HEK293 (cell line): ENCODE measurements around the gene WDR55.

Source experiments
- CTCF ChIA-PET: fragments of 350-600 bp; formaldehyde crosslinking; extraction: SDS; loops from one replicate; lab custom pipeline; 2021; ENCODE audit warnings: antibody characterized with exemption; lab: Yijun Ruan, JAX
- POLR2A ChIA-PET: fragments of 300-600 bp; formaldehyde crosslinking; extraction: SDS; loops from one replicate; lab custom pipeline; 2020; ENCODE audit warnings: antibody characterized with exemption, inconsistent platforms; lab: Yijun Ruan, JAX
- H3K27ac ChIP-seq: fragments of 200-500 bp; sonication (Bioruptor generic); 2 replicates; pipeline ENCODE4 v1.5.1; 2014; ENCODE audit warnings: low read depth, low read length, control low read depth, inconsistent platforms; ENCODE audit errors: extremely low read depth
- H3K36me3 ChIP-seq, 2 experiments: fragments of 200-500 bp in 1 of 2; sonication (Bioruptor generic) in 1 of 2; 1 replicate in 1 of 2; 2 replicates in 1 of 2; pipeline ENCODE4 v1.5.1; 2014 to 2017; ENCODE audit warnings: inconsistent platforms in 2 of 2, low read length in 2 of 2; ENCODE audit not compliant: control insufficient read depth in 2 of 2, insufficient read depth in 1 of 2
- H3K4me1 ChIP-seq: fragments of 200-500 bp; sonication (Bioruptor generic); 2 replicates; pipeline ENCODE4 v1.5.1; 2014; ENCODE audit warnings: mild to moderate bottlenecking, low read length, inconsistent platforms; ENCODE audit not compliant: control insufficient read depth, insufficient read depth
- H3K4me3 ChIP-seq: 2 replicates; pipeline ENCODE4 v1.5.1; 2011; ENCODE audit warnings: low read depth, mild to moderate bottlenecking, control low read depth, low read length, moderate library complexity
- H3K9me3 ChIP-seq: fragments of 200-500 bp; sonication (Bioruptor generic); 2 replicates; pipeline ENCODE4 v1.5.1; 2014; ENCODE audit warnings: low read depth, low read length, inconsistent platforms; ENCODE audit not compliant: control insufficient read depth, insufficient read depth
- EGR2 ChIP-seq: fragments of 450-650 bp; formaldehyde crosslinking; IDR thresholded peaks from 2 replicates; pipeline ENCODE4 v1.5.1; 2016; ENCODE audit warnings: low read depth, missing biosample characterization, missing genetic modification characterization
- GLI4 ChIP-seq: fragments of 450-650 bp; formaldehyde crosslinking; IDR thresholded peaks from 2 replicates; pipeline ENCODE4 v1.5.1; 2016; ENCODE audit warnings: missing biosample characterization, missing genetic modification characterization
- GLIS2 ChIP-seq: fragments of 450-650 bp; formaldehyde crosslinking; IDR thresholded peaks from 2 replicates; pipeline ENCODE4 v1.5.1; 2016; ENCODE audit warnings: missing biosample characterization, missing genetic modification characterization
- KLF10 ChIP-seq: fragments of 450-650 bp; IDR thresholded peaks from 2 replicates; pipeline ENCODE4 v1.5.1; 2018; ENCODE audit warnings: missing biosample characterization, mild to moderate bottlenecking, missing genetic modification characterization
- KLF8 ChIP-seq: fragments of 450-650 bp; formaldehyde crosslinking; IDR thresholded peaks from 2 replicates; pipeline ENCODE4 v1.5.1; 2016; ENCODE audit warnings: missing biosample characterization, missing genetic modification characterization
- KLF9 ChIP-seq: fragments of 450-650 bp; formaldehyde crosslinking; IDR thresholded peaks from 2 replicates; pipeline ENCODE4 v1.5.1; 2016; ENCODE audit warnings: missing biosample characterization, missing genetic modification characterization, low read depth
- WT1 ChIP-seq: fragments of 450-650 bp; formaldehyde crosslinking; IDR thresholded peaks from 2 replicates; pipeline ENCODE4 v1.5.1; 2016; ENCODE audit warnings: missing biosample characterization, missing genetic modification characterization
- ZBTB1 ChIP-seq: fragments of 450-650 bp; formaldehyde crosslinking; IDR thresholded peaks from 2 replicates; pipeline ENCODE4 v1.5.1; 2016; ENCODE audit warnings: missing biosample characterization, missing genetic modification characterization
- ZBTB21 ChIP-seq: fragments of 450-650 bp; formaldehyde crosslinking; IDR thresholded peaks from 2 replicates; pipeline ENCODE4 v1.5.1; 2017; ENCODE audit warnings: missing biosample characterization, missing genetic modification characterization
- ZFHX2 ChIP-seq: fragments of 450-650 bp; formaldehyde crosslinking; conservative IDR thresholded peaks from 2 replicates; pipeline ENCODE4 v1.5.1; 2016; ENCODE audit warnings: missing biosample characterization, missing genetic modification characterization
- ZIC2 ChIP-seq: fragments of 450-650 bp; formaldehyde crosslinking; IDR thresholded peaks from 2 replicates; pipeline ENCODE4 v1.5.1; 2016; ENCODE audit warnings: missing biosample characterization, missing genetic modification characterization
- ZNF112 ChIP-seq: fragments of 450-650 bp; formaldehyde crosslinking; IDR thresholded peaks from 2 replicates; pipeline ENCODE4 v1.5.0; 2017; ENCODE audit warnings: missing biosample characterization, missing genetic modification characterization
- ZNF146 ChIP-seq: fragments of 450-650 bp; formaldehyde crosslinking; IDR thresholded peaks from 2 replicates; pipeline ENCODE4 v1.5.1; 2016; ENCODE audit warnings: missing biosample characterization, missing genetic modification characterization
- ZNF24 ChIP-seq: fragments of 450-650 bp; formaldehyde crosslinking; IDR thresholded peaks from 2 replicates; pipeline ENCODE4 v1.5.1; 2016; ENCODE audit warnings: missing biosample characterization, missing genetic modification characterization
- ZNF335 ChIP-seq: fragments of 450-650 bp; formaldehyde crosslinking; conservative IDR thresholded peaks from 2 replicates; pipeline ENCODE4 v1.5.1; 2016; ENCODE audit warnings: missing biosample characterization, missing genetic modification characterization
- ZNF341 ChIP-seq: fragments of 450-650 bp; formaldehyde crosslinking; IDR thresholded peaks from 2 replicates; pipeline ENCODE4; 2016; ENCODE audit warnings: low read depth, missing biosample characterization, missing genetic modification characterization
- ZNF501 ChIP-seq: fragments of 450-650 bp; formaldehyde crosslinking; IDR thresholded peaks from 2 replicates; pipeline ENCODE4 v1.5.1; 2016; ENCODE audit warnings: missing biosample characterization, missing genetic modification characterization
- ZNF521 ChIP-seq: fragments of 450-650 bp; formaldehyde crosslinking; IDR thresholded peaks from 2 replicates; pipeline ENCODE4 v1.5.1; 2017; ENCODE audit warnings: missing biosample characterization, mild to moderate bottlenecking, missing genetic modification characterization
- ZNF624 ChIP-seq: fragments of 450-650 bp; formaldehyde crosslinking; IDR thresholded peaks from 2 replicates; pipeline ENCODE4 v1.5.1; 2017; ENCODE audit warnings: missing biosample characterization, missing genetic modification characterization
- ZNF747 ChIP-seq: fragments of 450-650 bp; formaldehyde crosslinking; IDR thresholded peaks from 2 replicates; pipeline ENCODE4 v1.5.1; 2016; ENCODE audit warnings: missing biosample characterization, missing genetic modification characterization
- ZNF776 ChIP-seq: fragments of 450-650 bp; formaldehyde crosslinking; IDR thresholded peaks from 2 replicates; pipeline ENCODE4 v1.5.0; 2017; ENCODE audit warnings: missing biosample characterization, missing genetic modification characterization, borderline replicate concordance
- ZNF791 ChIP-seq: fragments of 450-650 bp; formaldehyde crosslinking; IDR thresholded peaks from 2 replicates; pipeline ENCODE4 v1.5.1; 2016; ENCODE audit warnings: missing biosample characterization, missing genetic modification characterization
- ZNF843 ChIP-seq: fragments of 450-650 bp; formaldehyde crosslinking; IDR thresholded peaks from 2 replicates; pipeline ENCODE4 v1.5.1; 2016; ENCODE audit warnings: missing biosample characterization, missing genetic modification characterization
- ZSCAN23 ChIP-seq: fragments of 450-650 bp; formaldehyde crosslinking; IDR thresholded peaks from 2 replicates; pipeline ENCODE4 v1.5.1; 2016; ENCODE audit warnings: missing biosample characterization, missing genetic modification characterization
- TF ChIP-seq, protein P1 (sequence below): fragments of 450-650 bp; formaldehyde crosslinking; IDR thresholded peaks from 2 replicates; pipeline ENCODE4 v1.5.1; 2016; ENCODE audit warnings: missing biosample characterization, missing genetic modification characterization
- TF ChIP-seq, protein P2 (sequence below): fragments of 450-650 bp; formaldehyde crosslinking; IDR thresholded peaks from 2 replicates; pipeline ENCODE4 v1.5.1; 2016; ENCODE audit warnings: missing biosample characterization, missing genetic modification characterization
- TF ChIP-seq, protein P3 (sequence below): fragments of 450-650 bp; formaldehyde crosslinking; IDR thresholded peaks from 2 replicates; pipeline ENCODE4 v1.5.1; 2016; ENCODE audit warnings: missing biosample characterization, missing genetic modification characterization
- TF ChIP-seq, protein P4 (sequence below): fragments of 450-650 bp; formaldehyde crosslinking; IDR thresholded peaks from 2 replicates; pipeline ENCODE4 v1.5.1; 2016; ENCODE audit warnings: missing biosample characterization, missing genetic modification characterization, low read depth
- TF ChIP-seq, protein P5 (sequence below): fragments of 450-650 bp; formaldehyde crosslinking; IDR thresholded peaks from 2 replicates; pipeline ENCODE4 v1.5.1; 2016; ENCODE audit warnings: missing biosample characterization, missing genetic modification characterization
- TF ChIP-seq, protein P6 (sequence below): fragments of 450-650 bp; formaldehyde crosslinking; IDR thresholded peaks from 2 replicates; pipeline ENCODE4 v1.5.1; 2016; ENCODE audit warnings: missing biosample characterization, missing genetic modification characterization

The WDR55 gene

DNA sequence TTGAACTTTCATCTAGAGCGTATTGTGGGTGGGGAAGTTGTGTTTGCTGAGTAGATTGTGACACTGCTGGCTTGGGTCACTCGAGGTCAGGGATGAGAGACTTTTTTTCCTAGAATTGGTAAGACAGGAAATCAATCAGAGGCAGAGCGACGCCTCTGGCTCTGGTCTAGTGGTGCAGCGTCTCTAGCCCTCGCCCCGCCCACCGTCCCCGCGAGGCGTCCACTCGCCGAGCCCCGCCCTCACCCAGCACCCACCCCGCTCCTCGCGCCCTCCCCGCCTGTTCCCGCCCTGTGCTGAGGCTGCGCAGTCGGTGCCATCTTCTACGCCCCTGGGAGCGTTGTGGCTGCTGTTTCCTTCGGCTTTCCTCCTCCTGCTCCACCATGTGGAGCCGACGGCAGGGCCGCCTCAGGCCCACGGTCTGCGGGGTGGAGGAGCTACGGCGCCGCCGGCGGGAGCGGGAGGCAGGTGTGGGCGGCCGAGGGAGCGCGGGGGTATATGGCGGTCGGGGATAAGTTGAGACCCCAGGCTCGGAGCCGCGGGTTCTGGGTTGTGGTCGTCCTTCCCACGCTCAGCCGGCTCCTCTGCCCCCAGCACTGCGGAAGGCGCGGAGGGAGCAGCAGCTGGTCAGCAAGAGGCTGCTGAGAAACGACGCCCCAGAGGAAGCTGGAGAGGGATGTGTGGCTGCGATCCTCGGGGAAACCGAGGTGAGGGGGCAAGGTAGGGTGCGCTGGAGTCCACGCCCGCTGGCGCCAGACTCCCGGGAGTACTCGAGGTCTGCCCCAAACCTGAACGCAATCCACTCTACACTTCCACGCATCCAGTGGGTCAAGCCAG lies 25.3 kb upstream of the WDR55 start, which contains the start of gene TMCO6:
Gene TMCO6 (plus strand): TSS at position 304 of the 834 bp plus-strand sequence. CDS start 77 bp downstream, at position 381.
- peaks cover 0 to 38% of the 10 kb centered on the region in 2 experiments; a peak in 1 of 3 replicates for H3K36me3 ChIP-seq
- H3K9me3 ChIP-seq, result no peaks in the 10 kb centered on the region
- peak within 1 kb of the TSS; percentile 84 for H3K27ac ChIP-seq
- ChIA-PET POLR2A (interaction anchor here (1.0 to 2.3 kb wide), 6 partner anchors 8 to 293 kb away, joined by 3 to 14 read pairs (median 4); partner anchors contain the start of genes ANKHD1, APBB3, HBEGF and IK), CTCF (interaction anchor here (0.6 to 1.4 kb wide), 6 partner anchors 8 to 796 kb away, joined by 3 to 4 read pairs (median 4); partner anchors contain the start of genes IK and NDUFA2)
- peak within 1 kb of the TSS; percentile 84 for H3K4me3 ChIP-seq
- no peaks in the 10 kb centered on the region for H3K4me1 ChIP-seq
- TF ChIP-seq ZNF521 (no peak), ZNF501 (peak; percentile 96), ZNF341 (tag by site-specific recombination) (peak; percentile 98), GLIS2 (tag by site-specific recombination) (peak; percentile 91), ZNF776 (tag by site-specific recombination) (no peak), ZIC2 (tag by site-specific recombination) (peak; percentile 74), ZFHX2 (tag by site-specific recombination) (peak; percentile 94), ZNF146 (tag by site-specific recombination) (no peak), ZNF112 (tag by site-specific recombination) (no peak), ZNF335 (tag by site-specific recombination) (peak; percentile 81), GLI4 (0 out of 2 replicates have a peak, but pooled peaks have one; percentile 37), EGR2 (tag by site-specific recombination) (peak; percentile 91), WT1 (tag by site-specific recombination) (0 out of 2 replicates have a peak, but pooled peaks have one; percentile 13), KLF10 (tag by site-specific recombination) (peak; percentile 18; the same call in 1 of the 2 replicates), ZNF747 (tag by site-specific recombination) (no peak), ZNF791 (tag by site-specific recombination) (no peak), KLF8 (peak; percentile 94), ZBTB21 (0 out of 2 replicates have a peak, but pooled peaks have one; percentile 10), ZBTB1 (no peak), KLF9 (peak; percentile 86), ZNF843 (tag by site-specific recombination) (no peak), ZNF624 (tag by site-specific recombination) (no peak), ZNF24 (tag by site-specific recombination) (no peak), ZSCAN23 (0 out of 2 replicates have a peak, but pooled peaks have one; percentile 20)
- TF ChIP-seq, protein P1, sequence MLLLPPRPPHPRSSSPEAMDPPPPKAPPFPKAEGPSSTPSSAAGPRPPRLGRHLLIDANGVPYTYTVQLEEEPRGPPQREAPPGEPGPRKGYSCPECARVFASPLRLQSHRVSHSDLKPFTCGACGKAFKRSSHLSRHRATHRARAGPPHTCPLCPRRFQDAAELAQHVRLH (tag by site-specific recombination), result no peak
- TF ChIP-seq, protein P2, sequence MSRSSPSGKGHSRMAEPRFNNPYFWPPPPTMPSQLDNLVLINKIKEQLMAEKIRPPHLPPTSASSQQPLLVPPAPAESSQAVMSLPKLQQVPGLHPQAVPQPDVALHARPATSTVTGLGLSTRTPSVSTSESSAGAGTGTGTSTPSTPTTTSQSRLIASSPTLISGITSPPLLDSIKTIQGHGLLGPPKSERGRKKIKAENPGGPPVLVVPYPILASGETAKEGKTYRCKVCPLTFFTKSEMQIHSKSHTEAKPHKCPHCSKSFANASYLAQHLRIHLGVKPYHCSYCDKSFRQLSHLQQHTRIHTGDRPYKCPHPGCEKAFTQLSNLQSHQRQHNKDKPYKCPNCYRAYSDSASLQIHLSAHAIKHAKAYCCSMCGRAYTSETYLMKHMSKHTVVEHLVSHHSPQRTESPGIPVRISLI (tag by site-specific recombination), result peak; percentile 93
- TF ChIP-seq, protein P3, sequence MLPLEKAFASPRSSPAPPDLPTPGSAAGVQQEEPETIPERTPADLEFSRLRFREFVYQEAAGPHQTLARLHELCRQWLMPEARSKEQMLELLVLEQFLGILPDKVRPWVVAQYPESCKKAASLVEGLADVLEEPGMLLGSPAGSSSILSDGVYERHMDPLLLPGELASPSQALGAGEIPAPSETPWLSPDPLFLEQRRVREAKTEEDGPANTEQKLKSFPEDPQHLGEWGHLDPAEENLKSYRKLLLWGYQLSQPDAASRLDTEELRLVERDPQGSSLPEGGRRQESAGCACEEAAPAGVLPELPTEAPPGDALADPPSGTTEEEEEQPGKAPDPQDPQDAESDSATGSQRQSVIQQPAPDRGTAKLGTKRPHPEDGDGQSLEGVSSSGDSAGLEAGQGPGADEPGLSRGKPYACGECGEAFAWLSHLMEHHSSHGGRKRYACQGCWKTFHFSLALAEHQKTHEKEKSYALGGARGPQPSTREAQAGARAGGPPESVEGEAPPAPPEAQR, result no peak
- TF ChIP-seq, protein P4, sequence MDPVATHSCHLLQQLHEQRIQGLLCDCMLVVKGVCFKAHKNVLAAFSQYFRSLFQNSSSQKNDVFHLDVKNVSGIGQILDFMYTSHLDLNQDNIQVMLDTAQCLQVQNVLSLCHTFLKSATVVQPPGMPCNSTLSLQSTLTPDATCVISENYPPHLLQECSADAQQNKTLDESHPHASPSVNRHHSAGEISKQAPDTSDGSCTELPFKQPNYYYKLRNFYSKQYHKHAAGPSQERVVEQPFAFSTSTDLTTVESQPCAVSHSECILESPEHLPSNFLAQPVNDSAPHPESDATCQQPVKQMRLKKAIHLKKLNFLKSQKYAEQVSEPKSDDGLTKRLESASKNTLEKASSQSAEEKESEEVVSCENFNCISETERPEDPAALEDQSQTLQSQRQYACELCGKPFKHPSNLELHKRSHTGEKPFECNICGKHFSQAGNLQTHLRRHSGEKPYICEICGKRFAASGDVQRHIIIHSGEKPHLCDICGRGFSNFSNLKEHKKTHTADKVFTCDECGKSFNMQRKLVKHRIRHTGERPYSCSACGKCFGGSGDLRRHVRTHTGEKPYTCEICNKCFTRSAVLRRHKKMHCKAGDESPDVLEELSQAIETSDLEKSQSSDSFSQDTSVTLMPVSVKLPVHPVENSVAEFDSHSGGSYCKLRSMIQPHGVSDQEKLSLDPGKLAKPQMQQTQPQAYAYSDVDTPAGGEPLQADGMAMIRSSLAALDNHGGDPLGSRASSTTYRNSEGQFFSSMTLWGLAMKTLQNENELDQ, result no peak
- TF ChIP-seq, protein P5, sequence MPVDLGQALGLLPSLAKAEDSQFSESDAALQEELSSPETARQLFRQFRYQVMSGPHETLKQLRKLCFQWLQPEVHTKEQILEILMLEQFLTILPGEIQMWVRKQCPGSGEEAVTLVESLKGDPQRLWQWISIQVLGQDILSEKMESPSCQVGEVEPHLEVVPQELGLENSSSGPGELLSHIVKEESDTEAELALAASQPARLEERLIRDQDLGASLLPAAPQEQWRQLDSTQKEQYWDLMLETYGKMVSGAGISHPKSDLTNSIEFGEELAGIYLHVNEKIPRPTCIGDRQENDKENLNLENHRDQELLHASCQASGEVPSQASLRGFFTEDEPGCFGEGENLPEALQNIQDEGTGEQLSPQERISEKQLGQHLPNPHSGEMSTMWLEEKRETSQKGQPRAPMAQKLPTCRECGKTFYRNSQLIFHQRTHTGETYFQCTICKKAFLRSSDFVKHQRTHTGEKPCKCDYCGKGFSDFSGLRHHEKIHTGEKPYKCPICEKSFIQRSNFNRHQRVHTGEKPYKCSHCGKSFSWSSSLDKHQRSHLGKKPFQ, result no peak
- TF ChIP-seq, protein P6, sequence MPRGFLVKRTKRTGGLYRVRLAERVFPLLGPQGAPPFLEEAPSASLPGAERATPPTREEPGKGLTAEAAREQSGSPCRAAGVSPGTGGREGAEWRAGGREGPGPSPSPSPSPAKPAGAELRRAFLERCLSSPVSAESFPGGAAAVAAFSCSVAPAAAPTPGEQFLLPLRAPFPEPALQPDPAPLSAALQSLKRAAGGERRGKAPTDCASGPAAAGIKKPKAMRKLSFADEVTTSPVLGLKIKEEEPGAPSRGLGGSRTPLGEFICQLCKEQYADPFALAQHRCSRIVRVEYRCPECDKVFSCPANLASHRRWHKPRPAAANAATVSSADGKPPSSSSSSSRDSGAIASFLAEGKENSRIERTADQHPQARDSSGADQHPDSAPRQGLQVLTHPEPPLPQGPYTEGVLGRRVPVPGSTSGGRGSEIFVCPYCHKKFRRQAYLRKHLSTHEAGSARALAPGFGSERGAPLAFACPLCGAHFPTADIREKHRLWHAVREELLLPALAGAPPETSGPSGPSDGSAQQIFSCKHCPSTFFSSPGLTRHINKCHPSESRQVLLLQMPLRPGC (tag by site-specific recombination), result peak; percentile 15; the same call in 1 of the 2 replicates
